SU-DHL-6 (cell line): ENCODE data around the gene TPM3.

Source experiments
- H2AFZ ChIP-seq: fragments of 200-600 bp; sonication (generic); 2 replicates; pipeline ENCODE4 v1.6.1; 2014; ENCODE audit warnings: low read depth, mild to moderate bottlenecking, moderate library complexity, mixed read lengths, antibody characterized with exemption, low read length; ENCODE audit not compliant: severe bottlenecking
- H3F3A ChIP-seq: fragments of 200-600 bp; shearing (Covaris generic); 2 replicates; pipeline ENCODE4 v1.6.0; 2016; ENCODE audit warnings: antibody characterized with exemption, mild to moderate bottlenecking; ENCODE audit not compliant: insufficient read depth
- H3K27ac ChIP-seq: fragments of 200-600 bp; sonication (generic); 2 replicates; pipeline ENCODE4 v1.5.1; 2016; ENCODE audit warnings: low read depth, mild to moderate bottlenecking, low read length, moderate library complexity, mixed read lengths
- H3K27me3 ChIP-seq: fragments of 200-600 bp; sonication (generic), shearing (Covaris generic); 2 replicates; pipeline ENCODE4 v1.6.0; 2014; ENCODE audit warnings: mild to moderate bottlenecking, low read length
- H3K36me3 ChIP-seq: fragments of 200-600 bp; sonication (generic); 2 replicates; pipeline ENCODE4 v1.6.1; 2014; ENCODE audit warnings: mild to moderate bottlenecking, low read length, mixed read lengths
- H3K4me2 ChIP-seq: fragments of 300-600, 200-600 bp; shearing (Covaris generic), sonication (generic); 2 replicates; pipeline ENCODE4 v1.6.0; 2014; ENCODE audit warnings: low read length, low read depth, mild to moderate bottlenecking; ENCODE audit not compliant: poor library complexity, severe bottlenecking
- H3K4me3 ChIP-seq: fragments of 200-600 bp; sonication (generic); 2 replicates; pipeline ENCODE4 v1.5.1; 2014; ENCODE audit warnings: antibody characterized with exemption, low read length, mild to moderate bottlenecking, mixed read lengths; ENCODE audit not compliant: insufficient read depth, poor library complexity, severe bottlenecking
- H3K79me2 ChIP-seq: fragments of 200-600 bp; sonication (generic); 2 replicates; pipeline ENCODE4 v1.6.1; 2014; ENCODE audit warnings: mild to moderate bottlenecking, low read length, moderate library complexity; ENCODE audit not compliant: insufficient read depth
- H3K9ac ChIP-seq: fragments of 200-600 bp; sonication (generic); 2 replicates; pipeline ENCODE4 v1.7.0; 2014; ENCODE audit warnings: mild to moderate bottlenecking, low read length
- H3K9me2 ChIP-seq: fragments of 200-600 bp; sonication (generic); replicated peaks from 2 replicates; pipeline ENCODE4 v1.6.1; 2014; ENCODE audit warnings: low read length; ENCODE audit not compliant: insufficient read depth
- H3K9me3 ChIP-seq: fragments of 200-600 bp; sonication (generic); 2 replicates; pipeline ENCODE4 v1.6.1; 2014; ENCODE audit warnings: low read length, mixed read lengths; ENCODE audit not compliant: insufficient read depth
- H4K20me1 ChIP-seq: fragments of 200-600 bp; sonication (generic); 2 replicates; pipeline ENCODE4 v1.6.1; 2014; ENCODE audit warnings: low read depth, mild to moderate bottlenecking, antibody characterized with exemption, low read length, moderate library complexity, mixed read lengths
- CTCF ChIP-seq: fragments of 200-600 bp; sonication (generic); IDR thresholded peaks from one replicate; pipeline ENCODE4 v1.5.1; 2017; ENCODE audit warnings: antibody characterized with exemption, mild to moderate bottlenecking, low read length, moderate library complexity; ENCODE audit not compliant: insufficient read depth, poor library complexity, severe bottlenecking
- EZH2phosphoT487 ChIP-seq: fragments of 200-600 bp; sonication (generic), shearing (Covaris generic); conservative IDR thresholded peaks from 2 replicates; pipeline ENCODE4 v1.6.1; 2018; ENCODE audit warnings: mild to moderate bottlenecking, antibody characterized with exemption, low read length, moderate library complexity, mixed read lengths

Gene TPM3

GRCh38 chr1:154191990-154192461 is at the start of gene TPM3:
TSS of gene TPM3 (minus strand) at chr1:154192100. CDS start at chr1:154192018, 82 bp downstream.
- H3K36me3 ChIP-seq = no peaks in the 10 kb centered on the region
- TF ChIP-seq EZH2phosphoT487 = no peak
- no peak for TF ChIP-seq CTCF
- H3K9me3 ChIP-seq = no peaks in the 10 kb centered on the region
- H4K20me1 ChIP-seq = no peaks in the 10 kb centered on the region
- H3K9me2 ChIP-seq = no peaks in the 10 kb centered on the region
- H3K27me3 ChIP-seq = no peaks in the 10 kb centered on the region
- H3F3A ChIP-seq = no peaks in the 10 kb centered on the region
- H3K9ac ChIP-seq = no peak within 1 kb of the TSS
- H3K4me2 ChIP-seq = no peak within 1 kb of the TSS
- no peak within 1 kb of the TSS for H2AFZ ChIP-seq
- no peaks in the 10 kb centered on the region for H3K79me2 ChIP-seq
- no peak within 1 kb of the TSS for H3K4me3 ChIP-seq
- H3K27ac ChIP-seq = no peak within 1 kb of the TSS

- Histone ChIP-seq H3K4me2 (no peak overlapping the region), H3K79me2 (peaks cover 43% of the 10 kb centered on the region), H3K27me3 (no peaks in the 10 kb centered on the region), H3K9me2 (no peaks in the 10 kb centered on the region), H3F3A (no peaks in the 10 kb centered on the region), H4K20me1 (peaks cover 7% of the 10 kb centered on the region; the same call in 1 of the 2 replicates), H3K9me3 (no peaks in the 10 kb centered on the region), H2AFZ (no peak overlapping the region), H3K36me3 (peaks cover 72% of the 10 kb centered on the region), H3K4me3 (no peak overlapping the region), H3K9ac (no peak overlapping the region), H3K27ac (no peak overlapping the region)
- TF ChIP-seq EZH2phosphoT487 = no peak
- no peak for TF ChIP-seq CTCF
Measured at GRCh38 chr1:154240294-154240833, 48.5 kb upstream of the TPM3 start.

DNA sequence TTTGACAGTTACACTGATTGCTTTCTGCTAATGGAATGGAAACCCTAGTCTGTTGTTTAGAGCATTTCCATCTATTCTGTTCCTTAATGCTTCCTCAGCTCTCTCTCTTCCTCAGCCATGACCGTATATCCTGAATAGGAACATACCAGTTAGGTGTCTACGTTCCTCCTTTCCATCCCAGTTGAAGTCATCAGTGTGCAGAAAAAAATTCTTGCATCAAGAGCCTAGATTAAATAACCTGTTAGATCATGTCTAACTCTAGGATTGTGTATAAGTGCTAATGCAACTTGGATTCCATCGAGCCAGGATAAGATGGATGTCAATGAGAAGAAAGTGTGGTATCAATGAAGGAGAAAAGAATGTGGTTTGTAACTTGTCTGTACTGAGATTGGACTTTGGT is 47.6 kb upstream of the TPM3 start:
- H2AFZ ChIP-seq = no peak overlapping the region
- H3K4me2 ChIP-seq = no peak overlapping the region
- H3K79me2 ChIP-seq = peaks cover 43% of the 10 kb centered on the region
- TF ChIP-seq EZH2phosphoT487 (no peak), CTCF (no peak)
- H3K27ac ChIP-seq = no peak overlapping the region
- H3K9me2 ChIP-seq = no peaks in the 10 kb centered on the region
- no peak overlapping the region for H3K4me3 ChIP-seq
- H3K27me3 ChIP-seq = no peaks in the 10 kb centered on the region
- no peaks in the 10 kb centered on the region for H3F3A ChIP-seq
- H3K9ac ChIP-seq = no peak overlapping the region
- H4K20me1 ChIP-seq = peaks cover 7% of the 10 kb centered on the region; the same call in 1 of the 2 replicates
- H3K9me3 ChIP-seq = no peaks in the 10 kb centered on the region
- H3K36me3 ChIP-seq = peaks cover 77% of the 10 kb centered on the region
